HS-5 (cell line): ENCODE data around the gene ELOVL3.
"Not testable (repeated sequence)": the region's sequence is repeated elsewhere in the genome, so short reads cannot be mapped to it uniquely, and the experiment has no call there.

Experiments used
- DNase-seq: peaks from one replicate; pipeline ENCODE4 v3.0.0-alpha.2; 2012; ENCODE audit warnings: low read depth

ELOVL3 gene

GRCh38 chr10:102227050-102227449 lies 951 bp downstream of the ELOVL3 start:
- DNase-seq = peak; percentile 74

DNA sequence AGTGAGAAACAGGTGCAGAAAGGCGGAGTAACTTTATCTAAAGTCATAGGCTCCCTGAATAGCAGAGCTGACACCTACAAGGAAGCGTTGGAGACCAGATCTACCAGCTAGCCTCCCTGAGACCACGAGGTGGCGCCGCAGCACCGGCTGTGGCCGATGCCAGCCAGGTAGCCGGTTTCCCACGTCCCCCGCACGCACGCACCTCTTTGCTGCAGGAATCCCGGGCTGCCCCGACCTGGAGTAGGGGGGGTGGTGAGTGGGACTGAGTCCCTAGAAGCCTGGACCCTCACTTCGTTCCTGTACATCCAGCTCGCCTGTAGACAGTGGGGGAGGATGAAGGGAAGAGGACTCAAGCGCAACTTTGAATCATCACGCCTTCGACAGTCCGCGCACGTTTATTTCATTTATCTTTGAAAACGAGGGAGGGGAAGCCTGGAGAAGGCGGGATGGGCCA lies 3.7 kb downstream of the ELOVL3 start:
- DNase-seq = peak; percentile 52

GRCh38 chr10:102230264-102230860 lies 4.3 kb downstream of the ELOVL3 start:
- no peak for DNase-seq

DNA sequence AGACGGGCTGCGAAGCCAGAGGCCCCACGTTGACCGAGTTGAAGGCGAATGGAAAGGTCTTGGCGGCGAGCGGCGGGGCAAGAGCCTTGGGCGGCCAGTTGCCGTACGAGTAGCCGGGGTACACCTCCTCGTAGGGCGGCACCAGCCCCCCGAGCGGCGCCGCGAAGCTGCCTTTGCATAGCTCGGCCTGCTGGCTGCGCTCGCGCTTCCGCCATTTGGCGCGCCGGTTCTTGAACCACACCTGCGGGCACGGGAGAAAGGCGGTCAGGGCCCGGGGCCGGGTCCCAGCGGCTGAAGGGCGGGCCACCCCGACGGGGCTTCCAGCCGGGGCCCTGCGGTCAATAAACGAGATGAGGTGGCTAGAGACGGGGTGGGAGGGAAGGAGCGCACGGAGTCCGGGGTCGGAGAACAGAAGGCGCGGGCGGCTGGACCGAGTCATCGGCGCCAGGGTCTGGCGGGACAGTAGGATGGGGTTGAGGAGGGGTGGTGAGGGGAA lies 4.8 kb downstream of the ELOVL3 start:
- no peak for DNase-seq

DNA sequence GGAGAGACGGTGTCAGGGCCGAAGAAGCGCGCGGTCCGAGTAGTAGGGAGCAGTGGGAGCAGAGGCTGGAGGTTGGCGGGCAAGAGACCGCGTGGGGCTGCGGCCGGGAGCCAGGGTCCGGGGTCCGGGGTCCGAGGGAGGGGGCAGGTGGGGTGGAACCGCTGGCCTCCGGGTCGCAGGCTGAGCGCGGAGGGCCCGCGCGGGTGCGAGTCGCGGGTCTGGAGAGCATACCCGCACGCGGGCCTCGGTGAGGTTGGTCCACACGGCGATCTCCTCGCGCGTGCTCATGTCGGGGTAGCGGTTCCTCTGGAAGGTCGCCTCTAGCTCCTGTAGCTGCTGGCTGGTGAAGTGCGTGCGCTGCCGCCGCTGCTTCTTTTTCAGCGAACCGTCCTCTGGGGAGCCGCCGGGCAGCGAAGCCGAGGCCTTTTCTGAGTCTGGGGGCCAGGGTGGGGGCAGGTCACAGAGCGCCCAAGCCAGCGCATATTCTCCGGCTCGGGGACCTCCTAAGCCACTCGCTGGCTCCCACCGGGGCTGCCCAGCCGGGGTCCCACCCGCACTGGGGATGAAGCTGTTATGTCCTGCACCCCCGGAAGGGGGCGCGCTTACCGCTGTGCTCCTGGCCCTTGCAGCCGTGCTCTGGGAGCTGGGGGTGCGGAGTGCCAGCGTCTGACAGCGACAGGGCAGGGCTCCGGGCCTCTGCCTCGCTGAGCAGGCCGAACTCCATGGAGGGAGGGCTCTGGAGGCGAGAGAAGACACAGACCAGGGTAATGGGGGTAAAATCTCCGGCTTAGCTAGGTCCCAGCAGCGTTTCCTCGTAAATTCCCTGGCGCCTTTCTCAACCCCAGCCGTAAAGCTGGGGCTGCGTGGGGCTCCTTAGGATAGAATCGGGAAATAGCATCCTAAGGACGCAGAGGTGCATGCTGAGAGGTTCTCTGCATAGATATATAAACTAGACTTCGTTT lies 5.5 kb downstream of the ELOVL3 start:
- no peak for DNase-seq

- no peak for DNase-seq
Measured at GRCh38 chr10:102233997-102234396, 7.9 kb downstream of the ELOVL3 start.

- no peak for DNase-seq
Measured at GRCh38 chr10:102234888-102235597, 8.9 kb downstream of the ELOVL3 start.

DNA sequence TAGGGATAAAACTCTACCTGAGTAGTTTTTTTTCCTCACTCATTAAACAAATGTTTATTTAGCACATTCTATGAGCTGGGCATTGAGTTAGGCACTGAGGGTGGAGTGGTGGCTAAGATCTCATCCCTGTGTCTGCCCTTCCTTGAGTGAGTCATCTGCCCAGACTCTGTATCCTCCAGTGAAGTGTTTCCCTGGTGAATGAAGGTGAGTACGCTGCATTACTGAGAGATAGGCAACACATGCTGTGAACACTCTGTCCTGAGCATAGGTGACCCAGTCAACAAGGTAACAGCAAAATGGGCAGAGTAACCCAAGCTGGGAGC lies 9.5 kb downstream of the ELOVL3 start:
- no peak for DNase-seq

DNA sequence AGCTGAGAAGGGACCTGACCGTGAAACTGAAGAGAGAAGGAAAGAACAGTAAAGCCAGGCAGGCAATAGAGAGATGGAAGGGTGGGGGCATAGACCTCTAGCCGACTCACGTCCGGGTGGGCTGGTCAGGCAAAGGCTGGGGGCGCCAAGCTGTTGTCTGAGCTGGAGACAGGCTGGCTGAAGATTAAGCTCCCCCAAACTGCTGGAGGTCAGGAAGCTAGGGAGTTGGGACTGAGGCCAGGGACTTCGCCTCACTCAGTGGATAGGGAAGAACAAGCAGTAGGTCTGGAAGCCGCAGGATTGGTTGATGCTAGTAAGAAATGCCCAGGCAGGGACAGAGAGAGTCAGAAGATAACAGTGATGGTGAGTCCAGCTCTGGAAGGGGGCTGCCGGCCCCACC lies 9.9 kb downstream of the ELOVL3 start:
- DNase-seq = no peak

DNA sequence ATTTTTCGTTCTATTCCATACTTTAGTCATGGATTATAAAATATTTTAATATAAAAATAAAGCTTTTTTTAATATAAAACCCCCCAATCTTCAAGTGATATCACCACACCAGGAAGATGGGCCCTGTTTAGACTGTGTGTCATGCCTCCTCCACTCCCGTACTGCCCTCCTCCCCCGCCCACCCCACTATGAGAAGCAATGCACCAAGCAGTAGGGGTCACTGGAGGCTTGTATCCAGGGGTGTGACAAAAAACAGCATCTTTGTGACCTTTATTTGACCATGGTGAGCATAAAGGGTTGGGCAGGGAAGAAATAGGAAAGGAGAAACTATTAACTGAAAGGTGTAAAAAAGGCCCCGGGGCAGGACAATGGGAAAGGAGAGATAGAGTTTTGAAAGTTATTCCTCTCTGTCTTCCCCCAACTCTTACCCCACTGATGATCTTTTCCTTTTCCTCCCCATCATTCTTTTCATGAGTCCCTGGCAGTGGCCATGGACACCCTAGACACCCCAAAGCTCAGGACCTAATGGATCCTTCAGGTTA lies 11.7 kb downstream of the ELOVL3 start:
- DNase-seq = no peak

- no peak for DNase-seq
Measured at GRCh38 chr10:102240467-102241031, 14.4 kb downstream of the ELOVL3 start.

GRCh38 chr10:102241032-102241443 lies 14.9 kb downstream of the ELOVL3 start:
- no peak for DNase-seq

DNA sequence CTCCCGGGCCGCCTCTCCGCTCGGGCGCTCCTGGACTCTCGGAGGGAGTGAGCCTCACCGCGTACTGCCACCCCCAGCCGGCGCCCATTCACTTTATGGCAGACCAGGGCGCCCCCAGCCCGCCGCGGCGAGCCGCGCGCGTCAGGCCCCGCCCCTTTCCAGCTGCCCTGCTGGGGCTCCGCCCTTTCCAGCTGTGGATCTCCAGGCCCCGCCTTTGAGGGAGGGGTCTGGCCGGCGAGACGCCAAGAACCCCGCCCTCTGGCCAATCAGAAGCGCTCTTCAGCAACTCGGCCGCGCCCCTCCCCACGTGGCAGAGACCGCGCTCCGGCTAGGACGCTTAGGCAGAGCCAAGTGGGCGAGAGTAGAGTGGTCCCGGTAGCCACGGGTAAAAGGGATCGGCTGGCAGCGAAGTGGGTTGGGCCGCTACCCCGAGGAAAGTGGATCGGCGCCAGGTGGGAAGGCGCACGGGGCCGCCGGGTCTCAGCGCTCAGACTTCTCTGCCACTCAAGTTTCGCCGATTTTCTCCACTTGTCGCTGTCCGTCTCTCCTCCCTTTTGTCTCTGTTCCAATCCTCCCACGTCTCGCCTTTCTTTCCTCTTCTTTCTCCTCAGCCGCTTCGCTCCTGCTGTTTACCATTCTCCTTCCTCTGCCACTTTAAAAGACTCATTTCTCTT lies 15.5 kb downstream of the ELOVL3 start, which contains the start of gene PITX3:
PITX3 (minus strand) TSS at position 69 of the 674 bp plus-strand sequence. CDS start 9,432 bp downstream, outside the sequence.
- DNase-seq = peak; percentile 39

GRCh38 chr10:102242118-102242485 lies 16.0 kb downstream of the ELOVL3 start:
- DNase-seq = no peak

DNA sequence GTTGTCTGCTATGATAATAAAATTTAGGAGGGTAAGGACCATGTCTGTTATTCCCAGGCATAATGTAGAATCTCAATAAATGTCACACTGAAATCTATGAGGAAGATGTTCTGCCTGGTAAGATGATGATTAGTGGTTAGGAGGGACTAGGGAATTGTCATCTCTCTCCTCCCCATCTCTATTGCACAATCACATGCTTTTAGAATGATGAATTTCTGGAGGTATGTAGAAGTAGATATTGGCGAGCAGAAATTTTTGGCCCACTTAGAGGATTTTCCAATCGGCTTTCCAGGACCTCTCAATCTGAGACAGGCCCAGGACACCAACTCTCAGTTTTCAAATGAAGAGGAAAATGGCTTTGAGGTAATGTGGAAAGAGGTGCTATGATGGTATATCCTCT lies 17.2 kb downstream of the ELOVL3 start:
- DNase-seq = peak; percentile 86

GRCh38 chr10:102245082-102245931 lies 19.2 kb downstream of the ELOVL3 start, which contains the start of gene GBF1:
Gene GBF1, plus strand, starts transcription at chr10:102245532. Its CDS starts 13,407 bp downstream, at chr10:102258939.
- peak; percentile 99 for DNase-seq

GRCh38 chr10:102245932-102246251 lies 19.8 kb downstream of the ELOVL3 start:
- no peak for DNase-seq

DNA sequence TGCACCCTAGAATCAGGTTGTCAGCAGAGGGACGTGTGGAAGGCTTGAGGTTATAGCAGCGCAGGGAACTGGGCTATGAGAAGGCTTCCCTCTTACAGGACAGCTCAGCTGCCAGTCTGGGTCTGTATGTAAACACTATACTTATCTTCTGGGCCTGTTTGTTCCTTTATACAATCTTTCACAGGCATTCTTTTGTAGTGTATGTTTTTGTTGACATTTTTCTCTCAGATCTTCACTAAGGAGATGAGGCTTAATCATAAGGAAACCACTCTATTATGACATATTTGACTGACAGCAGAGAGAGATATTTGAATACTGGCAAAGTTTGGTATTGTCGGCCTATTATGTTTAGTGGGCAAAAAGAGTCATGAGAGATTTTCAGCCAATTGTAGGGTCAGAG lies 20.2 kb downstream of the ELOVL3 start:
- DNase-seq = no peak

DNA sequence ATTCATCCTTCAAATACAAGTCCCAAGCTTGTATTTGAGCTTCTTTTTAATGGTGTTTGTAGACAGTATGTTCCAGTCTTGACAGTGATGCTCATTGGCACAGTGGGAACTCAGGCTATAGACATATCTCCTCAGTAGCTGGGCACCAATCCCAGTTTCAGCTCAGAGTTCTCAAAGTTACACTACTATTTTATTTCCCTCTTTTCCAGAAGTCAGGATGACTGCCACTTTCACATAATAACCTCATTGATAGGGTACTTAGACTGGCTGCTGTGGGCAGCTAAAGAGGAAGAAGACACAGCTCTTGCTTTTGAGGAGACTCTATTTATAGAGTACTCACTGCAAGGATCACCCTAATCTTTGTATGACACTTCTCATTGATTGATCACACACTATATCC lies 21.6 kb downstream of the ELOVL3 start:
- no peak for DNase-seq

DNA sequence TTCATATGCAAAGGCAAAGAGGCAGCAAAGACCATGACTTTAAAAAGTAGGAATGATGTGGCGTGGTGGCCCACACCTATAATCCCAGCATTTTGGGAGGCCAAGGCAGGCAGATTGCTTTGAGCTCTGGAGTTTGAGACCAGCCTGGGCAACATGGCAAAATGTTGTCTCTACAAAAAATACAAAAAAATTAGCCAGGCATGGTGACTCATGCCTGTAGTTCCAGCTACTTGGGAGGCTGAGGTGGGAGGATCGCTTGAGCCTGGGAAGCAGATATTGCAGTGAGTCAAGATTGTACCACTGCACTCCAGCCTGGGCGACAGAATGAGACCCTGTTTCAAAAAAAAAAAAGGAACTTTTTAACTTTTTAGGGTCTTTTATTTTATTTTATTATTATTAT lies 26.4 kb downstream of the ELOVL3 start:
- DNase-seq = not testable (repeated sequence)
